Keratinocyte (primary cell): ENCODE data around the gene ANKRD44. TPM values are rescaled to one million over a fixed set of nuclear protein-coding genes. Genes with fewer than 3 reads are reported as not detected.

ENCODE experiments used
- DNase-seq: peaks from one replicate; pipeline ENCODE4 v3.0.0-alpha.2; 2011; ENCODE audit warnings: low read depth, missing footprints, low spot score
- FAIRE-seq: peaks from 2 replicates; lab custom pipeline; 2011; peaks lifted over from hg19 to GRCh38; lab: Jason Lieb, UNC
- H2AFZ ChIP-seq: 2 replicates; pipeline ENCODE4 v1.6.0; 2012; ENCODE audit warnings: low read length, control low read depth, inconsistent platforms; ENCODE audit not compliant: control insufficient read depth
- H3K27ac ChIP-seq: 2 replicates; pipeline ENCODE4 v1.5.1; 2011; ENCODE audit warnings: low read length; ENCODE audit not compliant: control insufficient read depth, insufficient read depth
- H3K27me3 ChIP-seq: 3 replicates; pipeline ENCODE4 v1.6.0; 2011; ENCODE audit warnings: low read length; ENCODE audit not compliant: control insufficient read depth, insufficient read depth; ENCODE audit errors: extremely low read depth
- H3K36me3 ChIP-seq, 2 experiments: 2 replicates in 1 of 2; 3 replicates in 1 of 2; pipeline ENCODE4 v1.5.1; 2011; ENCODE audit warnings: low read length in 2 of 2, mild to moderate bottlenecking in 1 of 2; ENCODE audit not compliant: control insufficient read depth in 2 of 2, insufficient read depth in 2 of 2; ENCODE audit errors: extremely low read depth in 1 of 2
- H3K4me1 ChIP-seq: 3 replicates; pipeline ENCODE4 v1.5.1; 2011; ENCODE audit warnings: low read length; ENCODE audit not compliant: control insufficient read depth, insufficient read depth; ENCODE audit errors: extremely low read depth
- H3K4me2 ChIP-seq: 3 replicates; pipeline ENCODE4 v1.6.0; 2011; ENCODE audit warnings: low read depth, low read length; ENCODE audit not compliant: control insufficient read depth, insufficient read depth; ENCODE audit errors: extremely low read depth
- H3K4me3 ChIP-seq, 3 experiments: fragments of 200-600 bp in 1 of 3; sonication (generic) in 1 of 3; 2 replicates in 2 of 3; 3 replicates in 1 of 3; pipeline ENCODE4 v1.5.1; 2011 to 2016; ENCODE audit warnings: low read length in 3 of 3, mild to moderate bottlenecking in 3 of 3, control low read depth in 2 of 3, inconsistent platforms in 1 of 3, low read depth in 1 of 3, mixed read lengths in 1 of 3, mixed run types in 1 of 3, moderate library complexity in 1 of 3; ENCODE audit not compliant: control insufficient read depth in 2 of 3, insufficient read depth in 2 of 3; ENCODE audit errors: extremely low read depth in 1 of 3
- H3K79me2 ChIP-seq: 2 replicates; pipeline ENCODE4 v1.6.0; 2012; ENCODE audit warnings: low read length; ENCODE audit not compliant: control insufficient read depth, insufficient read depth
- H3K9ac ChIP-seq: 3 replicates; pipeline ENCODE4 v1.6.0; 2011; ENCODE audit warnings: low read length; ENCODE audit not compliant: control insufficient read depth, insufficient read depth; ENCODE audit errors: extremely low read depth
- H3K9me1 ChIP-seq: 3 replicates; pipeline ENCODE4 v1.6.0; 2011; ENCODE audit warnings: low read length; ENCODE audit not compliant: control insufficient read depth, insufficient read depth; ENCODE audit errors: extremely low read depth
- H3K9me3 ChIP-seq: 2 replicates; pipeline ENCODE4 v1.5.1; 2012; ENCODE audit warnings: low read depth, low read length; ENCODE audit not compliant: control insufficient read depth
- H4K20me1 ChIP-seq: 3 replicates; pipeline ENCODE4 v1.6.0; 2011; ENCODE audit warnings: low read length; ENCODE audit not compliant: control insufficient read depth, insufficient read depth; ENCODE audit errors: extremely low read depth
- EZH2 ChIP-seq: IDR thresholded peaks from one replicate; pipeline ENCODE4 v1.6.1; 2012; ENCODE audit warnings: inconsistent platforms, mild to moderate bottlenecking, low read length, moderate library complexity
- dilution Hi-C: fragments of 300-500 bp; cut with MboI; formaldehyde crosslinking; loops from one replicate; pipeline ENCODE4 v1.7.0; 2020; ENCODE audit warnings: low sequenced_read_pairs; ENCODE audit not compliant: extremely low pct_ligation_motif_present
- polyA plus RNA-seq, 5 experiments: library from polyadenylated mRNA; depleted of rRNA in 3 of 5; stranded (reverse) in 3 of 5; stranded (forward) in 1 of 5; unstranded in 1 of 5; fragments of >200 nt; gene quantifications; 1 replicate in 1 of 5; 2 replicates in 3 of 5; 3 replicates in 1 of 5; pipeline versions ENCODE4 v1.2.1 to v1.2.3, GENCODE V29; 2011 to 2012; ENCODE audit warnings: missing spikeins in 2 of 5, low read depth in 1 of 5, low replicate concordance in 1 of 5
- TF ChIP-seq, protein P1 (sequence below), 3 experiments: IDR thresholded peaks in 1 of 3; conservative IDR thresholded peaks in 1 of 3; optimal IDR thresholded peaks in 1 of 3; 2 replicates in 2 of 3; 3 replicates in 1 of 3; pipeline versions ENCODE3 to v1.5.1; 2011; ENCODE audit warnings: low read length in 3 of 3, mild to moderate bottlenecking in 3 of 3, moderate library complexity in 2 of 3, control low read depth in 1 of 3, inconsistent platforms in 1 of 3; ENCODE audit not compliant: insufficient read depth in 2 of 3; ENCODE audit errors: extremely low read depth in 1 of 3

The ANKRD44 gene
- polyA plus RNA-seq, 1 donor (not counting 4 experiments of a cell fraction or from before 2014, with no cell fraction given): 0.35 TPM

DNA sequence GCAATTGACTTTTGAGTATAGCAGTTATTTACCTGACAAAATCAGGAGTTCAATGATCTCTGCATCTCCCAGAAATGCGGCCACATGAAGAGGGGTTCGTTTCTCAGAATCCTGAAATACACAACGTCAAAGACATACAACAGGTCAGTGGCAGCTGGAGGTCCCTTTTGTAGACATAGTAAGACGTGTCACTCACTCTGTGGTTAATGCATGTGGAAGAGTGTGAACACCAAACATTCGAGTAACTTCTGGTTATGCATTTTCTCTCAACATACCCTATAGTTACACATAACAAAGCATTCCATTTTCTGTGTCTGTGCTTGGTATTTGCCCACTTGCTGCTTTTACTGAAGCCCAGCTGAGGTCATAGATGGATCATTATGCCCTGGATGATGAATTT, 163.6 kb downstream of the ANKRD44 start:
- H3K4me3 ChIP-seq: no peak overlapping the region
- H3K36me3 ChIP-seq: no peaks in the 10 kb centered on the region
- no peaks in the 10 kb centered on the region for H4K20me1 ChIP-seq
- FAIRE-seq: no peak
- no peak overlapping the region for H3K9ac ChIP-seq
- H3K9me1 ChIP-seq: no peaks in the 10 kb centered on the region
- H3K4me1 ChIP-seq: no peaks in the 10 kb centered on the region
- H3K4me2 ChIP-seq: no peak overlapping the region
- dilution Hi-C loops: no loop called here
- no peaks in the 10 kb centered on the region for H3K9me3 ChIP-seq
- no peaks in the 10 kb centered on the region for H3K27me3 ChIP-seq
- no peak for DNase-seq
- TF ChIP-seq, protein P1, sequence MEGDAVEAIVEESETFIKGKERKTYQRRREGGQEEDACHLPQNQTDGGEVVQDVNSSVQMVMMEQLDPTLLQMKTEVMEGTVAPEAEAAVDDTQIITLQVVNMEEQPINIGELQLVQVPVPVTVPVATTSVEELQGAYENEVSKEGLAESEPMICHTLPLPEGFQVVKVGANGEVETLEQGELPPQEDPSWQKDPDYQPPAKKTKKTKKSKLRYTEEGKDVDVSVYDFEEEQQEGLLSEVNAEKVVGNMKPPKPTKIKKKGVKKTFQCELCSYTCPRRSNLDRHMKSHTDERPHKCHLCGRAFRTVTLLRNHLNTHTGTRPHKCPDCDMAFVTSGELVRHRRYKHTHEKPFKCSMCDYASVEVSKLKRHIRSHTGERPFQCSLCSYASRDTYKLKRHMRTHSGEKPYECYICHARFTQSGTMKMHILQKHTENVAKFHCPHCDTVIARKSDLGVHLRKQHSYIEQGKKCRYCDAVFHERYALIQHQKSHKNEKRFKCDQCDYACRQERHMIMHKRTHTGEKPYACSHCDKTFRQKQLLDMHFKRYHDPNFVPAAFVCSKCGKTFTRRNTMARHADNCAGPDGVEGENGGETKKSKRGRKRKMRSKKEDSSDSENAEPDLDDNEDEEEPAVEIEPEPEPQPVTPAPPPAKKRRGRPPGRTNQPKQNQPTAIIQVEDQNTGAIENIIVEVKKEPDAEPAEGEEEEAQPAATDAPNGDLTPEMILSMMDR (optimal IDR thresholded peaks at IDR 0.05 in 1 of 3, IDR thresholded peaks at IDR 0.05 in 1 of 3, conservative IDR thresholded peaks at IDR 0.05 in 1 of 3; ENCODE audit: extremely low read depth in 1 of 3, insufficient read depth in 2 of 3, low read length in 3 of 3): no peak
- TF ChIP-seq EZH2: no peak
- H3K27ac ChIP-seq: no peak overlapping the region
- H3K79me2 ChIP-seq: no peaks in the 10 kb centered on the region
- no peak overlapping the region for H2AFZ ChIP-seq

DNA sequence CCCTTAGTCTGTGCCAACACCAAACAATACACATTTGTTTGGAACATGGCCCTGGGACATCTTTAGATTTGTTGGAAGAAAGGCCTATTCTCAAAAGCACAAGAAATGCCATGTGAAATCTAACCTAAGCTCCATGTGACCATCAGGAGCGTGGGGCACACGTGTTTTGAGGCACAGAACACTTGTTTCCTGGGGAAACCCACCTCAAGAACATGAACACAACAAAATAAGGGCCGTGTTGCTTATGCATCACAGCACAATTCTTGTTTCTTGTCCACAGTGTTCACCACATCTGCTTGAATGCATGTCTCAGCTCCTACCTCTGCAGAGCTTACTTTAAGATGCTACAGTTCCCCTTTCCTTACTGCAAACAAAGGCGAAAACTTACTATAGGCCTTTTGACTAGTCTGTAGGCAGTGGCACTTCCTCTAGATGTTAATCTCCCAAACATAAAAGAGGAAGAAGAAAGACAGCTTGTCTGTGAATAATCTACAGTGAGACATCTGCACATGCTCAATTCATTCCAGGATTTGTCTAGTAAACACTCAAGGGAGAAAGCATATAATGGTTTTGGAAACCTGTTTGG, 165.0 kb downstream of the ANKRD44 start:
- no peak for DNase-seq
- no peaks in the 10 kb centered on the region for H3K4me1 ChIP-seq
- H3K27me3 ChIP-seq: no peaks in the 10 kb centered on the region
- TF ChIP-seq, protein P1 (optimal IDR thresholded peaks at IDR 0.05 in 1 of 3, IDR thresholded peaks at IDR 0.05 in 1 of 3, conservative IDR thresholded peaks at IDR 0.05 in 1 of 3; ENCODE audit: extremely low read depth in 1 of 3, insufficient read depth in 2 of 3, low read length in 3 of 3): no peak
- no peak for TF ChIP-seq EZH2
- H3K9me1 ChIP-seq: no peaks in the 10 kb centered on the region
- dilution Hi-C loops: no loop called here
- no peaks in the 10 kb centered on the region for H4K20me1 ChIP-seq
- no peaks in the 10 kb centered on the region for H3K9me3 ChIP-seq
- FAIRE-seq: no peak
- no peak overlapping the region for H3K9ac ChIP-seq
- no peak overlapping the region for H2AFZ ChIP-seq
- H3K36me3 ChIP-seq: no peaks in the 10 kb centered on the region
- no peaks in the 10 kb centered on the region for H3K79me2 ChIP-seq
- no peak overlapping the region for H3K4me2 ChIP-seq
- H3K4me3 ChIP-seq: no peak overlapping the region
- H3K27ac ChIP-seq: no peak overlapping the region
